22Rv1 (cell line): ENCODE results near the gene ULK4.
"Not testable (repeated sequence)": the region's sequence is repeated elsewhere in the genome, so short reads cannot be mapped to it uniquely, and the experiment has no call there.

ENCODE experiments used
- H3K27ac ChIP-seq: fragments of 450-650 bp; 2 replicates; pipeline ENCODE4 v1.5.1; 2017
- ZFX ChIP-seq: fragments of 450-650 bp; IDR thresholded peaks from 2 replicates; pipeline ENCODE4 v1.6.1; 2017; ENCODE audit warnings: antibody characterized with exemption, borderline replicate concordance
- TF ChIP-seq, protein P1 (sequence below): fragments of 450-650 bp; IDR thresholded peaks from 2 replicates; pipeline ENCODE4 v1.5.1; 2017; ENCODE audit warnings: mild to moderate bottlenecking

The ULK4 gene

GRCh38 chr3:41682382-41682781 is 279.5 kb downstream of the ULK4 start:
- H3K27ac ChIP-seq: no peak overlapping the region

GRCh38 chr3:41681479-41681878 is 280.4 kb downstream of the ULK4 start:
- TF ChIP-seq, protein P1, sequence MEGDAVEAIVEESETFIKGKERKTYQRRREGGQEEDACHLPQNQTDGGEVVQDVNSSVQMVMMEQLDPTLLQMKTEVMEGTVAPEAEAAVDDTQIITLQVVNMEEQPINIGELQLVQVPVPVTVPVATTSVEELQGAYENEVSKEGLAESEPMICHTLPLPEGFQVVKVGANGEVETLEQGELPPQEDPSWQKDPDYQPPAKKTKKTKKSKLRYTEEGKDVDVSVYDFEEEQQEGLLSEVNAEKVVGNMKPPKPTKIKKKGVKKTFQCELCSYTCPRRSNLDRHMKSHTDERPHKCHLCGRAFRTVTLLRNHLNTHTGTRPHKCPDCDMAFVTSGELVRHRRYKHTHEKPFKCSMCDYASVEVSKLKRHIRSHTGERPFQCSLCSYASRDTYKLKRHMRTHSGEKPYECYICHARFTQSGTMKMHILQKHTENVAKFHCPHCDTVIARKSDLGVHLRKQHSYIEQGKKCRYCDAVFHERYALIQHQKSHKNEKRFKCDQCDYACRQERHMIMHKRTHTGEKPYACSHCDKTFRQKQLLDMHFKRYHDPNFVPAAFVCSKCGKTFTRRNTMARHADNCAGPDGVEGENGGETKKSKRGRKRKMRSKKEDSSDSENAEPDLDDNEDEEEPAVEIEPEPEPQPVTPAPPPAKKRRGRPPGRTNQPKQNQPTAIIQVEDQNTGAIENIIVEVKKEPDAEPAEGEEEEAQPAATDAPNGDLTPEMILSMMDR: no peak
- no peak for TF ChIP-seq ZFX
- H3K27ac ChIP-seq: no peak overlapping the region

More at GRCh38 chr3:41682382-41682781, 279.5 kb downstream of the ULK4 start:
- TF ChIP-seq ZFX: no peak

- TF ChIP-seq, protein P1: no peak
- no peak for TF ChIP-seq ZFX
These were observed 282.5 kb downstream of the ULK4 start for GRCh38 chr3:41679374-41679773.

GRCh38 chr3:41675102-41675501 is 286.8 kb downstream of the ULK4 start:
- H3K27ac ChIP-seq: not testable (repeated sequence)

More at GRCh38 chr3:41679374-41679773, 282.5 kb downstream of the ULK4 start:
- no peak overlapping the region for H3K27ac ChIP-seq

- no peak overlapping the region for H3K27ac ChIP-seq
- TF ChIP-seq ZFX: no peak
- TF ChIP-seq, protein P1: no peak
These were observed 287.5 kb downstream of the ULK4 start for GRCh38 chr3:41674449-41674848.

GRCh38 chr3:41673650-41674049 is 288.3 kb downstream of the ULK4 start:
- TF ChIP-seq, protein P1: no peak
- TF ChIP-seq ZFX: no peak
- no peak overlapping the region for H3K27ac ChIP-seq

DNA sequence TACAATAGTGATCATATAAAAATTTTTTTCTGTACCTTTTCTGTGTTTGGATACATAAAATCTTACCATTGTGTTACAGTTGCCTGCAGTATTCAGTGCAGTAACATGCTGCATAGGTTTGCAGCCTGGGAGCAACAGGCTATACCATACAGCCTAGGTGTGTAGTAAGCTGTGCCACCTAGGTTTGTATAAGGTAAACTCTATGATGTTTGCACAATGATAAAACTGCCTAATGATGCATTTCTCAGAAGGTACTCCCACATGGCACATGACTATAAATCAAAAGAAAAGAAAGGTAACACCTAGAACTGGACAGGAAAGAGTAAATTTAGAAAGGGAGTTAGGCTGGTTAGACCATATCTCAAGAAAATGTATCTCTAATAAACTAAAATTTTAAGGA is 293.5 kb downstream of the ULK4 start:
- H3K27ac ChIP-seq: no peak overlapping the region
- TF ChIP-seq, protein P1: no peak
- no peak for TF ChIP-seq ZFX

DNA sequence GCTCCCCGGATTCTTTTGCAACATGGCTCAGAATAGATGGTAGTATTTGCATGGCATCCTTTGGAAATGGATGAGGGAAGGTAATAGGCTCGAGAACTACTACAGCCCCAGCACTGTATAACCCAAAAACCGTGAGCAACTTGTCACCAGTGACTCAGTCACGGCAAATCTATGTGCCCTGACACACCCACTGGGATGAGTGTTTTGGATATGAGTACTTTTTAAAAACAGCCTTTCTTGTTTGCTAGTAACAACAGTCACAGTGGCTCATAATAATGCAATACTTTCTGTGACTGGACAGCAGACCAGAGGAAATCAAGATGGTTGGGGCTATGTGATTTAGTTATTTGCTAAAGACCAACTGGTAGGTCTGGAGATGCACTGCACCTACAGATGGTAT is 299.6 kb downstream of the ULK4 start:
- TF ChIP-seq ZFX: no peak
- TF ChIP-seq, protein P1: no peak

GRCh38 chr3:41661796-41662195 is 300.1 kb downstream of the ULK4 start:
- TF ChIP-seq, protein P1: no peak
- TF ChIP-seq ZFX: no peak
- no peak overlapping the region for H3K27ac ChIP-seq

More for the DNA sequence above, 299.6 kb downstream of the ULK4 start:
- no peak overlapping the region for H3K27ac ChIP-seq
